Superior temporal gyrus (tissue), 1 donor: ENCODE results near the gene TNFRSF14.

ENCODE experiments used
- DNase-seq: peaks from one replicate; pipeline ENCODE4 v3.0.0-alpha.2; 2016; ENCODE audit errors: extremely low spot score

The TNFRSF14 gene

DNA sequence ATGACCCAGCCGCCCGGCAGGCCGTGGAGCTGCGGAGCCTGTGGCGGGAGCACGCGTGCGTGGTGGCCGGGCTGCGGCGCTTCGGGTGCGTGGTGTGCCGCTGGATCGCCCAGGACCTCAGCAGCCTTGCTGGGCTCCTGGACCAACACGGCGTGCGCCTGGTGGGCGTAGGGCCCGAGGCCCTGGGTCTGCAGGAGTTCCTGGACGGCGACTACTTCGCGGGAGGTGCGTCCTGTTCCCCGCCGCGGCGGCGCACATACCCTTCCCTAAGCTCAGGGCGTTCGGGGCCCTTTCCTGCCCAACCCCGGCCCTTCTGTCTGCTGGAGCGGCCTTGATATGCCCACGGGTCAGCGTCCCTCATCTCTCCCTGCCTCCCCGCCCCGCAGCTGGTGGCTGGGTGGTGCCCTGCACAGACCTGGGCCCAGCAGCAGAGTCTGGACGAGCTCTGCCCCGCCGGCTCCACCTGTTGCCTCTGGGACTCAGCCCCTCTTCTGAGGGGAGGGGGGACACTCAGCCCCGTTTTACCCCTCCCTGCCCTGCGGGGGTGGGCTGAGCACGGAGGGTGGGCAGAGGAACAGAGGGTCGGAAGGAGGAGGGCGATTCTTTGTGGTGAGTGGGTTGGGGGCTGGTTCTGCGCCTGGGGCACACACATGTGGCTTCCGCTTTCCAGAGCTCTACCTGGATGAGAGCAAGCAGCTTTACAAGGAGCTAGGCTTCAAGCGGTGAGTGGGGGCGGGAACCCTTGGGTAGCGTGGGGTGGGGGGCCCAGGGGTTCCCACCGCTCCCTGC is 31.1 kb downstream of the TNFRSF14 start:
- DNase-seq, result no peak

- no peak for DNase-seq
Measured at GRCh38 chr1:2587860-2588571, 31.8 kb downstream of the TNFRSF14 start.

- DNase-seq, result no peak
Measured at GRCh38 chr1:2588661-2589430, 32.7 kb downstream of the TNFRSF14 start.

DNA sequence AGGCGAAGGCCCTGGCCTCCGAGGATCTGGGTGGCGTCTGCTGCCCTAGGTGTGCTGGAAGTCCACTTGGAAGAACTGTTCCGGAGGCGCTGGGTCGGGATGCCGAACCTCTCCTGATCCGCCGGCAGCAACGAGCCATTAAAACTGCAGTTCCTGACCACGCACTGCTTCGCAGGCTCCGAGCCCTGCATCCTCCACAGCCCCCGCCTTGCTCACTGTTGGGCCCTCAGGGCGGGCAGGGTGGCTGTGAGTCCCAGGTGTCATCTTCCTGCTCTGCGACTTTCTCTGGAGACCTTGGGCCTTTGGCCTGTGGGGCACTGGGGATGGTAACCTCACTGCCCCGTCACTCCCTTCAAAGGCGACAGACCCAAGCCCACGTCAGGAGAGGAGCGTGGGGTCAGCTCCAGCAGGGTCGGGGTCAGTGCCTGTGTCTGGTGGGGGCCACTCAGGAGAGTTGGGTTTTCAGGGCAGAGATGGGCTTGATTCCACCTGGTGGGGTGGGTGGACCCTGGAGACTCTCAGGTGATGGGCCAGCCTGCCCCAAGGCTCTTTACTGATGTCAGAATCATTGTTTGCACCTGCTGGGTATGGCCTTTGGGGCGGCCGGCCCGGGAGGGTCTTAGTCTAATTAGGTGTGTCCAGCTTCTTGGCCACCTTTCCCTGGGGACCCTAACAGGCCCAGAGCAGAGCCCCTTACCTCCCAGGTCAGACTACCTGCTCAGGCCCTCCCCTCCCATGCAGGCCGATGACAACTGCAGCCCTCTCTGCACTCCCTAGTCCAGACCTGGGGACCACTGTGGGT is 33.5 kb downstream of the TNFRSF14 start:
- DNase-seq, result no peak

GRCh38 chr1:2590233-2591141 is 34.3 kb downstream of the TNFRSF14 start:
- no peak for DNase-seq

GRCh38 chr1:2591233-2591580 is 35.0 kb downstream of the TNFRSF14 start:
- no peak for DNase-seq

- no peak for DNase-seq
Measured at GRCh38 chr1:2591581-2592261, 35.5 kb downstream of the TNFRSF14 start.

GRCh38 chr1:2592672-2593071 is 36.5 kb downstream of the TNFRSF14 start:
- no peak for DNase-seq

DNA sequence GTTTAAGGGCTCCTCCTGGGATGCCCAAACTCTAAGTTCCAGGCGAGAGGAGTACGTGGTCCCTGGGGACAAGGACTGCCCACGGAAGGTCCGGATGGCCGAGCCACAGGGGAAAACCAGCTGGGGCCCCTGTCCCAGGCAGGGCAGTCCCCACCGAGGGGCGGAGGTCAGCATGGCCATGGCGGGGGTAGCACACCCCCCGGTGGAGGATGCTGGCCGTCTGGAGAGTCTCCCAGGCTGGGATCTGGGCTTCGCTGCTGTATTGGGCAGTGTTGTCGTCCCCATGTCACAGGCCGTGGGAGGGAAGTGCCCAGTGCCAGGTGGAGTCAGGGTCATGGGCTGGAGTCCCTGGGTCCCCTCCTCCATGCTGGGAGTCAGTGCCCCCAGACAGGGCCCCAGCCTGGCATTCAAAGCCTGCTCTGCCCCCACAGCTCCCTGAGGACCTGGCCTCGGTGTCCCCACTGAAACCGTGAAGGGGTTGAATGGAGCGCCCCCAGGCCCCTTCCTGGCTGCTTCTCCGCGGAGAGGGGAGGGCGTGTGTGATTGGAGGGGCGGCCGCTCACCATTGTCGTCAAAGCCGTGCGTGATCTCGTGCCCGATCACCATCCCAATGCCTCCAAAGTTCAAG is 37.2 kb downstream of the TNFRSF14 start:
- no peak for DNase-seq

DNA sequence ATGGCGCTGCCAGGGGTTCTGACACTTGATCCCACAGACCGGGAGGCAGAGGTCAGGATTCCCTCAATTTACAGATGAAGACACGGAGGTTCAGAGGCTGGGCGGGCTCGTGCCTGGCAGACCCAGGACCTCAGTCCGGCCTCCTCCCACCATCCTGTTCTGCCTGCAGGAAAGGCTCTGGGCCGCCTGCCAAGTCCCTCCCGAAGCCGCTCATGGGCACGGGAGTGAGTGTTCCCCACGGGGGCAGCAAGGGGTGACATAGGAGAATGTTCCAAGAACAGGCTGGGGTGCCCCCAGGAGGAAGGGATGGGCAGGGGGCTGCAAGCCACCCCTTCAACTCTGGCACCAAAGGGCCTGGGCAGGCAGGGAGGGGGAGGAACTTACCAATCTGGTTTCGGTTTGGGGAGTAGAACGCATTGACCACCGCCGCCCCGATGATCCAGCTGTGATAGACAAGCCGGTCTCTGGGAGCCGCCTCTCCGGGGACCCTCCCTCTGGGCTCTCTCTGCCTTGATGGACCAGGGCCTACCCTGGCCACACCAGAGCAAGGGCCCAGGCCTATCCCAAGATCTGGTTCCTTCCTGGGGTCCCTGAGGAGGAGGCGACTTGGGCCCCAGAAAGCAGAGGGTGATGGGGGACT is 38.0 kb downstream of the TNFRSF14 start:
- DNase-seq, result no peak

- DNase-seq, result no peak
Measured at GRCh38 chr1:2594641-2595131, 38.5 kb downstream of the TNFRSF14 start.

GRCh38 chr1:2595261-2595811 is 39.2 kb downstream of the TNFRSF14 start:
- no peak for DNase-seq

DNA sequence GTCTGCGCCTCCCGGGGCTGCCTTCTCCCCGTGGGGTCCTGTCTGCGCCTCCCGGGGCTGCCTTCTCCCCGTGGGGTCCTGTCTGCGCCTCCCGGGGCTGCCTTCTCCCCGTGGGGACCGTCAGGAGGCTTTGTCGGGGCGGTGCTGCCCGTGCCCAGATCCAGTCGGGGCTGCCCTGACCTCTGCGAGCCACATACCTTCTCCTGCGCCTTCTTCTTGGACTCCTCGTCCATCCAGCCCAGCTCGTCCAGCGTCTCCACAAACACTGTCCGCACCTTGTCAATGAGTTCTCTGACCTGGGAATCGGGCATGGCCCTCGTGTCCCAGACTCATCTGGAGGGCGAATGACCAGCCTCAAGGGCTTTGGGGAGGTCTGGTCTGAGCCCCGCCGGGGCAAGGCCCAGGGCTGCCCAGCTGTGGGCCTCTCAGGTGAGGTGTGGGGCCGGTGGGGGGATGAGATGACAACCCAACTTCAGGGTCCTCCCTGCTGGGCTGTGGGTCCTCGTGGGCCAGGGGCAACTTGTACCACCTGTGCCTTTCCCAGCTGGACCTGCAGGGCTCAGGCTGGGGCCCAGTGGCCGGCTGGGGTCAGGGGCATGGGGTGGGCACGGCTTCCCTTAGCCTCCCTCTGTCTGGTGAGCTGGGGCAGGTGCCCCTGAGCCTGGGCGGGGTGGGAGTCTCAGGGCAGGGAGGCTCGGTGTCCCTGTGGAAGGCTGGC is 39.8 kb downstream of the TNFRSF14 start:
- DNase-seq, result no peak

GRCh38 chr1:2596530-2597333 is 40.6 kb downstream of the TNFRSF14 start:
- DNase-seq, result no peak

DNA sequence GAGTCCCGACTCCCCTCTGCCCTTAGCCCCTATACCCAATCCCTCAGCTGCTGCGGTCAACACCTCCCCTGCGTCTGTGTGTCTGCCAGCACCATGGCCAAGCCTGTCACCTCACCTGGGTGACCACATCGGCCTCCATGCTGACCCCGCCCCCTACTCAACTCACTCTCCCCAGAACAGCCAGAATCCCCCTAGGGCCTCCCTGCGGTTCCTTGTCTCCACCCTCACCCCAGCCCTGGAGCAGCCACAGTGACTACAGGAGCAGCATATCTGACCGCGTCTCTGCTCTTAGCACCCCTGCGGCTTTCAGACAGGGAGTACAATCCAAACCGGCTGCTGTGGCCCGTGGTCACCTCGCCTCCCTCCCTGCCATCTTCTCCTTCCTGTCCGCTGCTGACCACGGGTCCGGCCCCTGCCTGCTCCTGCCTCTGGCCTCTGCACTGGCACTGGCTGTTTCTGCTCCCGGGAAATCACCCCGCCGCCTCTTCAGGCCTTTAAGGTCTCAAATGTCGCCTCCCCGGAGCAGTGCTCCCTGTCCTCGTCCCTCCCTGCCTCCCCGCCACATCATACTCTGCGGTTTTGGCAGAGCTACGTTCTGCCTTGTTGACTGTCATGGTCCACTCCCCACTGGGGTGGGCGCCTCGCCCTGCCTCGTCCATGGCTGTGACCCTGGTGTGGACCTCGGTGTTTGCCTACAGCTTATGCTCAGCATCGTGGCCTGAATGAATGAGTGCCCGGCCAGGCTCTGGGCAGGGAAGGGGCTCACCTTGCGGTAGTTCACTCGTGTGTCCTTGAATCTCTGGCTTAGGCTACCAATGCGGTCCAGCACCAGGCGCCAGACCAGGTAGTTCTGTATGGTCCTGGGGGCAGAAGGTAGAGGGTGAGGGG is 41.5 kb downstream of the TNFRSF14 start:
- DNase-seq, result no peak

- no peak for DNase-seq
Measured at GRCh38 chr1:2598329-2598931, 42.3 kb downstream of the TNFRSF14 start.
